OCI-LY3 (cell line): ENCODE results near the gene GRIN3A.

Source experiments
- CTCF ChIP-seq: fragments of 200-600, 300-600 bp; sonication (generic); IDR thresholded peaks from 2 replicates; pipeline ENCODE4 v1.5.1; 2014; ENCODE audit warnings: antibody characterized with exemption, low read length, low read depth
- EZH2phosphoT487 ChIP-seq: fragments of 200-600 bp; shearing (Covaris generic); IDR thresholded peaks from 2 replicates; pipeline ENCODE4 v1.6.1; 2018; ENCODE audit warnings: antibody characterized with exemption, mixed run types, low read depth

GRCh38 chr9:101668421-101668820 lies 70.0 kb downstream of the GRIN3A start:
- TF ChIP-seq CTCF (no peak), EZH2phosphoT487 (no peak)
